Stimulated activated CD8-positive, alpha-beta memory T cell treated with anti-CD3 and anti-CD28 coated beads, Interleukin-12 subunit alpha, Interleukin-12 subunit beta, amount 100 ng/mL, for 24 hours (primary cell): ENCODE data around the gene SSB.
"Not testable (repeated sequence)": the region's sequence is repeated elsewhere in the genome, so short reads cannot be mapped to it uniquely, and the experiment has no call there.

Experiments used
- DNase-seq: peaks from one replicate; pipeline ENCODE4 v3.0.0-alpha.2; 2020; ENCODE audit errors: extremely low read depth

Gene SSB

GRCh38 chr2:169828141-169828811, 29.6 kb downstream of the SSB start:
- DNase-seq, result no peak

GRCh38 chr2:169834401-169834800, 35.7 kb downstream of the SSB start:
- DNase-seq, result no peak

GRCh38 chr2:169838743-169839489, 40.2 kb downstream of the SSB start:
- no peak for DNase-seq

DNA sequence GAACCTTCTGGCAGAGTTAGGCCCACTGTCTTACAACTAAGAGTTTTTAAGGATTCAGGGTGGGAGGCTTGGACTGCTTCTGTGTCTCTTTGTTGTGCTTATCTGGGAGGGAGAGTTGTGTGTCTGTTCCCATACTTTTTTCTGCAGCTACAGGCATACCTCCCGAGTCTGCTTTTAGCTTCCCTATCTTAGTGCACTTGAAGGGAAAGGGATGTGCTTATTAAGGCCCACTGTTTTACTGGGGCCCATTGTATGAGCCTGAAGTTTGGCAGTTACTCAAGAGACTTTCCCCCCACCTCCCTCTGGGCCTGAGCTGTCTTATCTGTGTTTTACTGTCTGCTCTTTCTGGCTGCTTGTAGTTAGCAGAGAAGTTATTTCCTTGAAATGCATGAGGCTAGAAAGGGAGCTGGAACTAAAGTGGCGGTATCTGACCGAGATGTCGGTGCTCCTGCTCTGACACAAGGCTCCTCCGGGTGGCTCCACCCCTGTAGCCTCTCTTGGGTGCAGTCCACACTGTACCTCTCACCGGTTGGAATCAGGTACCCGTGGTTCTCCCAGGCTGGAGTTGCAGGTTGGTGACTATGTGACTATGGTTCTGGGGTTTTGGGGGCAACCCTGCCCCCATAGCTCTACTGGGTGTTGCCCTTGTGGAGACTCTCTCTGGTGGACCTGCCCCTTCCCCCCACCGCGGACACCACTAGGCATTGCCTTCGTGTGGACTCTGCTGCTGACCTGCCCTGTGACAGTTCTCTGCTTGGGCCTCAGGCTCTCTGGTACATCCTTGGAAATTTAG, 41.5 kb downstream of the SSB start:
- DNase-seq, result no peak

GRCh38 chr2:169840747-169841142, 42.1 kb downstream of the SSB start:
- no peak for DNase-seq

DNA sequence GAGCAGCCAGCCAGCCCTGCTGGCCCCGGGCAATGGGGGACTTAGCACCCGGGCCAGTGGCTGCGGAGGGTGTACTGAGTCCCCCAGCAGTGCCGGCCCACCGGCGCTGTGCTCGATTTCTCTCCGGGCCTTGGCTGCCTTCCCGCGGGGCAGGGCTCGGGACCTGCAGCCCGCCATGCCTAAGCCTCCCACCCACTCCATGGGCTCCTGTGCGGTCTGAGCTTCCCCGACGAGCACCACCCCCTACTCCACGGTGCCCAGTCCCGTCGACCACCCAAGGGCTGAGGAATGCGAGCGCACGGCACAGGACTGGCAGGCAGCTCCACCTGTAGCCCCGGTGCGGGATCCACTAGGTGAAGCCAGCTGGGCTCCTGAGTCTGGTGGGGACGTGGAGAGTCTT, 43.0 kb downstream of the SSB start:
- not testable (repeated sequence) for DNase-seq

GRCh38 chr2:169845016-169845415, 46.3 kb downstream of the SSB start:
- no peak for DNase-seq

- not testable (repeated sequence) for DNase-seq
These were observed 50.5 kb downstream of the SSB start for GRCh38 chr2:169848959-169849693.

DNA sequence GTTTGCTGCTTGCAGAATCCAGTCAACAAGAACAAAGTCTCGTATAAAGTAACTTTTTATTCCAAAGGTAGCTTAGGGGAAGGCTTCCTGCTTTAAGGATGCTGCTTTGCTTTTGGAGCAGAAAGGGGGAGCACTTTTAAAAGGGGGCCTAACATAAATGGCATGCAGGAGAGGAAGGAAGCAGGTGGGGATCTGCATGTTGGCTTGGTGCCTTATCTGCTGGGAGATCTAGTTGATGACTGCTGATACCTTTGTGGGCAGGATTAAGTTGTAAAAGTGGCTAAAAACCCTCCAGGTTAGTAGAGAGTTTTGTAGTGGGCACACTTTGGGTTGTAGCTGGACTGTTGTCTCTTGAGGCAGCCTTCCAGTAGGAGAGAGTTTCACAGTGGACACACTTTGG, 51.0 kb downstream of the SSB start:
- DNase-seq, result no peak

DNA sequence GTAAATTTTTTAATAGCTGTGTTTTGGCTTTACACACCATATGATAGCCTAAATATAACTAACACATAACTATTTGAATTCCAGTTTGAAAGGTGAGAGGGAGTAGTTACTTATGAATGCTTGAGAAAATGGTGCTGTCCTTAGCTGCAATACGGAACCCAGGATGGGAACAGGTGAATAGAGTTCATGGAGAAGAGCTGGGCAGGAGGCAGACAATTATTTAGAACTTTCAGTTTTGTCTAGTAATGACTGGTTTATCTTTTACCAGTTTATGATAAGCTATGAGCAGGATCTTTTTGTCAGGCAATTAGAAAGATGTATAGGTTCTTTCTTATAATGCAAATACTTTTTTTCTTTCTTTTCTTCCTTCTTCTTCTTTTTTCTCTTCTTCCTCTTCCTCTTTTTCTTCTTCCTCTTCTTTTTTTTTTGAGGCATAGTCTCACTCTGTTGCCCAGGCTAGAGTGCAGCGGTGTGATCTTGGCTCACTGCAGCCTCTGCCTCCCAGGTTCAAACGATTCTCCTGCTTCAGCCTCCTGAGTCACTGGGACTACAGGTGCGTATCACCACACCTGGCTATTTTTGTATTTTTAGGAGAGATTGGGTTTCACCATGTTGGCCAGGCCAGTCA, 54.5 kb downstream of the SSB start:
- DNase-seq, result no peak

GRCh38 chr2:169855281-169856258, 56.9 kb downstream of the SSB start:
- not testable (repeated sequence) for DNase-seq

- DNase-seq, result no peak
These were observed 60.8 kb downstream of the SSB start for GRCh38 chr2:169859423-169859822.

DNA sequence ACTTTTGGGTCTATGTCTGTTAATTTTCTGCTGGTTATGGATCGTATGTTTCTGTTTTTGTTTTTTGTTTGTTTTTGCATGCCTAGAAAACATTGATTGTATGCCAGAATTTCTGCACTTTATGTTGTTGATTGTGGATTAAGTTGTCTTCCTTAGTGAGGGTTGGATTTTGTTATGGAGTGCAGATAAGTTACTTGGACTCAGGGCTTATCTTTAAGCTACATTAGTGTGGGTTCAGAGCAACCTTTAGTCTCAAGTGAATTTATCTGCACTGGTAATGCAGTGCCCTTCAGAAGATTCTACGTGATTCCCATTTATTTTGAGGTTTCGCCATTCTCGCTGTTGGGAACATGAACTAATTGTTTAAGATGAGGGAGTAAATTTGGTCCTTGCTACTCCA, 61.5 kb downstream of the SSB start:
- DNase-seq, result no peak
